ENCODE data around the gene UBE2O.

- TF ChIP-seq, protein P1, sequence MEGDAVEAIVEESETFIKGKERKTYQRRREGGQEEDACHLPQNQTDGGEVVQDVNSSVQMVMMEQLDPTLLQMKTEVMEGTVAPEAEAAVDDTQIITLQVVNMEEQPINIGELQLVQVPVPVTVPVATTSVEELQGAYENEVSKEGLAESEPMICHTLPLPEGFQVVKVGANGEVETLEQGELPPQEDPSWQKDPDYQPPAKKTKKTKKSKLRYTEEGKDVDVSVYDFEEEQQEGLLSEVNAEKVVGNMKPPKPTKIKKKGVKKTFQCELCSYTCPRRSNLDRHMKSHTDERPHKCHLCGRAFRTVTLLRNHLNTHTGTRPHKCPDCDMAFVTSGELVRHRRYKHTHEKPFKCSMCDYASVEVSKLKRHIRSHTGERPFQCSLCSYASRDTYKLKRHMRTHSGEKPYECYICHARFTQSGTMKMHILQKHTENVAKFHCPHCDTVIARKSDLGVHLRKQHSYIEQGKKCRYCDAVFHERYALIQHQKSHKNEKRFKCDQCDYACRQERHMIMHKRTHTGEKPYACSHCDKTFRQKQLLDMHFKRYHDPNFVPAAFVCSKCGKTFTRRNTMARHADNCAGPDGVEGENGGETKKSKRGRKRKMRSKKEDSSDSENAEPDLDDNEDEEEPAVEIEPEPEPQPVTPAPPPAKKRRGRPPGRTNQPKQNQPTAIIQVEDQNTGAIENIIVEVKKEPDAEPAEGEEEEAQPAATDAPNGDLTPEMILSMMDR (IDR thresholded peaks at IDR 0.05) = no peak
- TF ChIP-seq CREB1 (CRISPR knock-in tag; IDR thresholded peaks at IDR 0.05) = no peak
- TF ChIP-seq, protein P2, sequence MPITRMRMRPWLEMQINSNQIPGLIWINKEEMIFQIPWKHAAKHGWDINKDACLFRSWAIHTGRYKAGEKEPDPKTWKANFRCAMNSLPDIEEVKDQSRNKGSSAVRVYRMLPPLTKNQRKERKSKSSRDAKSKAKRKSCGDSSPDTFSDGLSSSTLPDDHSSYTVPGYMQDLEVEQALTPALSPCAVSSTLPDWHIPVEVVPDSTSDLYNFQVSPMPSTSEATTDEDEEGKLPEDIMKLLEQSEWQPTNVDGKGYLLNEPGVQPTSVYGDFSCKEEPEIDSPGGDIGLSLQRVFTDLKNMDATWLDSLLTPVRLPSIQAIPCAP (CRISPR knock-in tag; IDR thresholded peaks at IDR 0.05) = no peak
- TF ChIP-seq NR3C1 (CRISPR knock-in tag; conservative IDR thresholded peaks at IDR 0.05; ENCODE audit: low read depth) = no peak
- TF ChIP-seq, protein P3, sequence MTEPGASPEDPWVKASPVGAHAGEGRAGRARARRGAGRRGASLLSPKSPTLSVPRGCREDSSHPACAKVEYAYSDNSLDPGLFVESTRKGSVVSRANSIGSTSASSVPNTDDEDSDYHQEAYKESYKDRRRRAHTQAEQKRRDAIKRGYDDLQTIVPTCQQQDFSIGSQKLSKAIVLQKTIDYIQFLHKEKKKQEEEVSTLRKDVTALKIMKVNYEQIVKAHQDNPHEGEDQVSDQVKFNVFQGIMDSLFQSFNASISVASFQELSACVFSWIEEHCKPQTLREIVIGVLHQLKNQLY (CRISPR knock-in tag; IDR thresholded peaks at IDR 0.05) = no peak
- no peak for TF ChIP-seq NR2C2 (CRISPR knock-in tag; IDR thresholded peaks at IDR 0.05)
- TF ChIP-seq NFYB (CRISPR knock-in tag; conservative IDR thresholded peaks at IDR 0.05; ENCODE audit: low read depth) = no peak
- TF ChIP-seq, protein P4, sequence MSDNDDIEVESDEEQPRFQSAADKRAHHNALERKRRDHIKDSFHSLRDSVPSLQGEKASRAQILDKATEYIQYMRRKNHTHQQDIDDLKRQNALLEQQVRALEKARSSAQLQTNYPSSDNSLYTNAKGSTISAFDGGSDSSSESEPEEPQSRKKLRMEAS (CRISPR knock-in tag; IDR thresholded peaks at IDR 0.05) = no peak
- TF ChIP-seq ZBTB21 (CRISPR knock-in tag; IDR thresholded peaks at IDR 0.05; ENCODE audit: borderline replicate concordance) = no peak
- TF ChIP-seq, protein P5, sequence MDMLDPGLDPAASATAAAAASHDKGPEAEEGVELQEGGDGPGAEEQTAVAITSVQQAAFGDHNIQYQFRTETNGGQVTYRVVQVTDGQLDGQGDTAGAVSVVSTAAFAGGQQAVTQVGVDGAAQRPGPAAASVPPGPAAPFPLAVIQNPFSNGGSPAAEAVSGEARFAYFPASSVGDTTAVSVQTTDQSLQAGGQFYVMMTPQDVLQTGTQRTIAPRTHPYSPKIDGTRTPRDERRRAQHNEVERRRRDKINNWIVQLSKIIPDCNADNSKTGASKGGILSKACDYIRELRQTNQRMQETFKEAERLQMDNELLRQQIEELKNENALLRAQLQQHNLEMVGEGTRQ (CRISPR knock-in tag; IDR thresholded peaks at IDR 0.05) = no peak
- TF ChIP-seq MXD4 (CRISPR knock-in tag; IDR thresholded peaks at IDR 0.05; ENCODE audit: borderline replicate concordance) = no peak
- TF ChIP-seq, protein P6, sequence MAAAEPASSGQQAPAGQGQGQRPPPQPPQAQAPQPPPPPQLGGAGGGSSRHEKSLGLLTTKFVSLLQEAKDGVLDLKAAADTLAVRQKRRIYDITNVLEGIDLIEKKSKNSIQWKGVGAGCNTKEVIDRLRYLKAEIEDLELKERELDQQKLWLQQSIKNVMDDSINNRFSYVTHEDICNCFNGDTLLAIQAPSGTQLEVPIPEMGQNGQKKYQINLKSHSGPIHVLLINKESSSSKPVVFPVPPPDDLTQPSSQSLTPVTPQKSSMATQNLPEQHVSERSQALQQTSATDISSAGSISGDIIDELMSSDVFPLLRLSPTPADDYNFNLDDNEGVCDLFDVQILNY (CRISPR knock-in tag; IDR thresholded peaks at IDR 0.05) = no peak
These were observed 26.1 kb downstream of the UBE2O start for GRCh38 chr17:76426853-76427252.
